ENCODE measurements around the gene RABAC1. TPM values are rescaled to one million over a fixed set of nuclear protein-coding genes. Genes with fewer than 3 reads are reported as not detected.

Gene RABAC1
- total and polyA plus RNA-seq, 2 of the 13 experiments (the other 11 are each of a cell fraction or from before 2014, with no cell fraction given), result 37.4 to 74.0 TPM

- ChIA-PET POLR2A (no interaction called here), CTCF (ENCODE audit: low intra/inter-chr PET ratio, low total read pairs) (no interaction called here)
- H3K27me3 ChIP-seq (ENCODE audit: control insufficient read depth in 1 of 2, insufficient read depth in 2 of 2, low read length in 2 of 2), result peaks cover 1 to 18% of the 10 kb centered on the region in 2 experiments; a peak in 2 of 5 replicates
- H3K36me3 ChIP-seq (replicated peaks in 1 of 2; ENCODE audit: control insufficient read depth in 1 of 2, insufficient read depth in 2 of 2, low read length in 2 of 2), result no peaks in the 10 kb centered on the region
- no peak for TF ChIP-seq ONECUT2 (CRISPR knock-in tag; IDR thresholded peaks at IDR 0.05)
- TF ChIP-seq, protein P1, sequence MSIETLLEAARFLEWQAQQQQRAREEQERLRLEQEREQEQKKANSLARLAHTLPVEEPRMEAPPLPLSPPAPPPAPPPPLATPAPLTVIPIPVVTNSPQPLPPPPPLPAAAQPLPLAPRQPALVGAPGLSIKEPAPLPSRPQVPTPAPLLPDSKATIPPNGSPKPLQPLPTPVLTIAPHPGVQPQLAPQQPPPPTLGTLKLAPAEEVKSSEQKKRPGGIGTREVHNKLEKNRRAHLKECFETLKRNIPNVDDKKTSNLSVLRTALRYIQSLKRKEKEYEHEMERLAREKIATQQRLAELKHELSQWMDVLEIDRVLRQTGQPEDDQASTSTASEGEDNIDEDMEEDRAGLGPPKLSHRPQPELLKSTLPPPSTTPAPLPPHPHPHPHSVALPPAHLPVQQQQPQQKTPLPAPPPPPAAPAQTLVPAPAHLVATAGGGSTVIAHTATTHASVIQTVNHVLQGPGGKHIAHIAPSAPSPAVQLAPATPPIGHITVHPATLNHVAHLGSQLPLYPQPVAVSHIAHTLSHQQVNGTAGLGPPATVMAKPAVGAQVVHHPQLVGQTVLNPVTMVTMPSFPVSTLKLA (IDR thresholded peaks at IDR 0.05), result 0 out of 2 replicates have a peak, but pooled peaks have one; percentile 31
- no peaks in the 10 kb centered on the region for H4K20me1 ChIP-seq (ENCODE audit: insufficient read depth, low read length)
- BruUV-seq (replicated peaks), result no TSS peak
- no peak for DNase-seq (ENCODE audit: low spot score)
- no peak overlapping the region for H3K9ac ChIP-seq (ENCODE audit: insufficient read depth, low read depth, low read length)
- ATAC-seq, result no peak
- no peak overlapping the region for H3K4me3 ChIP-seq (replicated peaks in 1 of 3; ENCODE audit: insufficient read depth in 1 of 3, low read depth in 2 of 3, low read length in 3 of 3)
- in situ Hi-C loops (cut with HindIII; ENCODE audit: extremely low pct_ligation_motif_present, low pct_unique_long_range_greater_than_20kb) (no loop called here), intact Hi-C loops (cut with micrococcal nuclease; ENCODE audit: unreplicated experiment) (no loop called here)
- no peak overlapping the region for H3K4me2 ChIP-seq (ENCODE audit: low read depth, low read length)
- no peak for FAIRE-seq
- 13% methylated on average over 1 of the region's 15 CpGs for WGBS (ENCODE audit: low lambda C conversion rate)
- H2AFZ ChIP-seq (ENCODE audit: low read length), result no peak overlapping the region
- no peaks in the 10 kb centered on the region for H3K9me3 ChIP-seq (ENCODE audit: low read length)
- H3K27ac ChIP-seq (ENCODE audit: extremely low read length, insufficient read depth, low read length), result no peak overlapping the region
- no peaks in the 10 kb centered on the region for H3K4me1 ChIP-seq (ENCODE audit: insufficient read depth, low read length)
- no peaks in the 10 kb centered on the region for H3K79me2 ChIP-seq (ENCODE audit: insufficient read depth, low read length)
Measured at GRCh38 chr19:41981724-41982123, 22.6 kb upstream of the RABAC1 start.

DNA sequence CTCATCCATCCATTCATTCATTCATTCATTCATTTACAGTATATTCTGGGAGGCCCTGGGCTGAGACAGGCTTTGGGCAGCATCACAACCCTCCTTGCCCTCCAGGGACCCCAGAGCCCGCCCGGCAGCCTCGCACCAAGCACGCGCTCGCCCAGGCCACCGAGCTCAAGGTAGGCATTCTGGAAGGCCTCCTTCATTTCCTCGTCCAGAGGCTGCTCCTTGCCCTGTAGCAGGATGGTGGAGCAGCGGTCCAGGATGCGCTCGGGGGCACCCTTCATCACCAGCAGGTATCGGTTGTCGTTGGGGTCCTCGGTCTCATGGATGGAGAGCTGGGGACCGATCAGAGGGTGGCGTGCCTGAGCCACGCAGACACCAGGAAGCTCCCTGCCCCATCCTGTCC lies 19.3 kb upstream of the RABAC1 start:
- no peak for ATAC-seq
- no peak for DNase-seq (ENCODE audit: low spot score)
- Histone ChIP-seq H3K36me3 (replicated peaks in 1 of 2; ENCODE audit: control insufficient read depth in 1 of 2, insufficient read depth in 2 of 2, low read length in 2 of 2) (no peaks in the 10 kb centered on the region), H4K20me1 (ENCODE audit: insufficient read depth, low read length) (no peaks in the 10 kb centered on the region), H3K27me3 (ENCODE audit: control insufficient read depth in 1 of 2, insufficient read depth in 2 of 2, low read length in 2 of 2) (peaks cover 1 to 20% of the 10 kb centered on the region in 2 experiments; a peak in 3 of 5 replicates), H3K4me1 (ENCODE audit: insufficient read depth, low read length) (no peaks in the 10 kb centered on the region), H2AFZ (ENCODE audit: low read length) (no peak overlapping the region), H3K4me2 (ENCODE audit: low read depth, low read length) (no peak overlapping the region), H3K4me3 (replicated peaks in 1 of 3; ENCODE audit: insufficient read depth in 1 of 3, low read depth in 2 of 3, low read length in 3 of 3) (no peak overlapping the region), H3K9me3 (ENCODE audit: low read length) (no peaks in the 10 kb centered on the region), H3K9ac (ENCODE audit: insufficient read depth, low read depth, low read length) (no peak overlapping the region), H3K27ac (ENCODE audit: extremely low read length, insufficient read depth, low read length) (no peak overlapping the region), H3K79me2 (ENCODE audit: insufficient read depth, low read length) (no peaks in the 10 kb centered on the region)
- CTCF ChIA-PET (ENCODE audit: low intra/inter-chr PET ratio, low total read pairs), result no interaction called here
- in situ Hi-C loops (cut with HindIII; ENCODE audit: extremely low pct_ligation_motif_present, low pct_unique_long_range_greater_than_20kb) (no loop called here), intact Hi-C loops (cut with micrococcal nuclease; ENCODE audit: unreplicated experiment) (no loop called here)
- WGBS (ENCODE audit: low lambda C conversion rate), result 67% methylated on average over 8 of the region's 17 CpGs
- no peak for FAIRE-seq
- POLR2A ChIA-PET, result no interaction called here
- TF ChIP-seq RBM39 (IDR thresholded peaks at IDR 0.05; ENCODE audit: low read depth, low read length, poor library complexity, severe bottlenecking), result no peak
- no peak for TF ChIP-seq DBP (CRISPR knock-in tag; IDR thresholded peaks at IDR 0.05; ENCODE audit: not compliant biosample characterization)
- TF ChIP-seq, protein P2, sequence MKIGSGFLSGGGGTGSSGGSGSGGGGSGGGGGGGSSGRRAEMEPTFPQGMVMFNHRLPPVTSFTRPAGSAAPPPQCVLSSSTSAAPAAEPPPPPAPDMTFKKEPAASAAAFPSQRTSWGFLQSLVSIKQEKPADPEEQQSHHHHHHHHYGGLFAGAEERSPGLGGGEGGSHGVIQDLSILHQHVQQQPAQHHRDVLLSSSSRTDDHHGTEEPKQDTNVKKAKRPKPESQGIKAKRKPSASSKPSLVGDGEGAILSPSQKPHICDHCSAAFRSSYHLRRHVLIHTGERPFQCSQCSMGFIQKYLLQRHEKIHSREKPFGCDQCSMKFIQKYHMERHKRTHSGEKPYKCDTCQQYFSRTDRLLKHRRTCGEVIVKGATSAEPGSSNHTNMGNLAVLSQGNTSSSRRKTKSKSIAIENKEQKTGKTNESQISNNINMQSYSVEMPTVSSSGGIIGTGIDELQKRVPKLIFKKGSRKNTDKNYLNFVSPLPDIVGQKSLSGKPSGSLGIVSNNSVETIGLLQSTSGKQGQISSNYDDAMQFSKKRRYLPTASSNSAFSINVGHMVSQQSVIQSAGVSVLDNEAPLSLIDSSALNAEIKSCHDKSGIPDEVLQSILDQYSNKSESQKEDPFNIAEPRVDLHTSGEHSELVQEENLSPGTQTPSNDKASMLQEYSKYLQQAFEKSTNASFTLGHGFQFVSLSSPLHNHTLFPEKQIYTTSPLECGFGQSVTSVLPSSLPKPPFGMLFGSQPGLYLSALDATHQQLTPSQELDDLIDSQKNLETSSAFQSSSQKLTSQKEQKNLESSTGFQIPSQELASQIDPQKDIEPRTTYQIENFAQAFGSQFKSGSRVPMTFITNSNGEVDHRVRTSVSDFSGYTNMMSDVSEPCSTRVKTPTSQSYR (CRISPR knock-in tag; IDR thresholded peaks at IDR 0.05; ENCODE audit: borderline replicate concordance), result no peak
- BruUV-seq (replicated peaks), result no TSS peak

Measured in HepG2 (cell line).